Activated CD8-positive, alpha-beta memory T cell treated with anti-CD3 and anti-CD28 coated beads, Interleukin-2, amount 10 ng/mL, durations not matched to agents 7 days and 5 days (primary cell): ENCODE data around the gene SOWAHB. TPM values are rescaled to one million over a fixed set of nuclear protein-coding genes. Genes with fewer than 3 reads are reported as not detected.
A peak's percentile ranks its signal among the peaks of the same experiment; 100 is the strongest.

ENCODE experiments used
- ATAC-seq: fragments of 150-1000 bp; cut with Tn5 transposase; one replicate; pipeline ENCODE4 v1.10.0; 2021; ENCODE audit warnings: moderate library complexity
- CTCF ChIA-PET: fragments of 350-600 bp; sonication (Branson Sonifier 250); formaldehyde crosslinking; loops from one replicate; lab custom pipeline; 2021; ENCODE audit warnings: antibody characterized with exemption; lab: Charles Lee
- DNase-seq: peaks from one replicate; pipeline ENCODE4 v3.0.0-alpha.2; 2020
- H3K27ac Mint-ChIP-seq: one replicate; pipeline ENCODE4 v1.8.0; 2021; ENCODE audit warnings: mild to moderate bottlenecking, mixed read lengths
- H3K27me3 Mint-ChIP-seq: one replicate; pipeline ENCODE4 v1.8.0; 2021; ENCODE audit warnings: mixed read lengths
- H3K36me3 Mint-ChIP-seq: one replicate; pipeline ENCODE4 v1.8.0; 2021; ENCODE audit warnings: mild to moderate bottlenecking, mixed read lengths
- H3K4me1 Mint-ChIP-seq: one replicate; pipeline ENCODE4 v1.8.0; 2021; ENCODE audit warnings: mixed read lengths
- H3K4me3 Mint-ChIP-seq: one replicate; pipeline ENCODE4 v1.8.0; 2021; ENCODE audit warnings: mild to moderate bottlenecking, moderate library complexity, mixed read lengths
- H3K9me3 Mint-ChIP-seq: one replicate; pipeline ENCODE4 v1.8.0; 2022; ENCODE audit warnings: low read depth, mixed read lengths
- total RNA-seq, 2 experiments: library from RNA; stranded (reverse); gene quantifications; one replicate each; pipeline ENCODE4 v1.2.3, GENCODE V29; 2021

The SOWAHB gene
- total RNA-seq, 2 experiments from 2014 or later, result not detected

DNA sequence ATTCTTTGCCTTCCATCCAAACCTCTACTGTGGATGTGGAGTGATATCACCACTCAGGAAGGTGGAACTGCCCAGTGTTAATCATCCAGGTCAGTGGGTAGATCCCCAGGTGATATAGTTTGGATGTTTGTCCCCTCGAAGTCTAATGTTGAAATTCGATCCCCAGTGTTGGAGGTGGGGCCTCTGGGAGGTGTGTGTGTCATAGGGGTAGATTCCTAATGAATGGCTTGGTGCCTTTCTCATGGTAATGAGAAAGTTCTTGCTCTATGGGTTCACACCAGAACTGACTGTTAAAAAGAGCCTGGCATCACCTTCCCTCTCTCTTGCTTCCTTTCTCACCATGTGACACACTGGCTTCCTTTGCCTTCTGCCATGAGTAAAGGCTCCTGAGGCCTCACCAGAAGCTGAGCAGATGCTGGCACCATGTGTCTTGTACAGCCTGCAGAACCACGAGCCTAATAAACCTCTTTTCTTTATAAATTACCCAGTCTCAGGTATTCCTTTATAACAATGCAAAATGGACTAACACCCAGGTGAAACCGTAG is 6.8 kb upstream of the SOWAHB start:
- Mint-ChIP-seq H3K4me3 (no peak overlapping the region), H3K27me3 (peaks cover 12% of the 10 kb centered on the region), H3K27ac (no peak overlapping the region), H3K9me3 (no peaks in the 10 kb centered on the region), H3K4me1 (no peaks in the 10 kb centered on the region), H3K36me3 (no peaks in the 10 kb centered on the region)
- ATAC-seq (no peak), DNase-seq (no peak)
- CTCF ChIA-PET, result no interaction called here

DNA sequence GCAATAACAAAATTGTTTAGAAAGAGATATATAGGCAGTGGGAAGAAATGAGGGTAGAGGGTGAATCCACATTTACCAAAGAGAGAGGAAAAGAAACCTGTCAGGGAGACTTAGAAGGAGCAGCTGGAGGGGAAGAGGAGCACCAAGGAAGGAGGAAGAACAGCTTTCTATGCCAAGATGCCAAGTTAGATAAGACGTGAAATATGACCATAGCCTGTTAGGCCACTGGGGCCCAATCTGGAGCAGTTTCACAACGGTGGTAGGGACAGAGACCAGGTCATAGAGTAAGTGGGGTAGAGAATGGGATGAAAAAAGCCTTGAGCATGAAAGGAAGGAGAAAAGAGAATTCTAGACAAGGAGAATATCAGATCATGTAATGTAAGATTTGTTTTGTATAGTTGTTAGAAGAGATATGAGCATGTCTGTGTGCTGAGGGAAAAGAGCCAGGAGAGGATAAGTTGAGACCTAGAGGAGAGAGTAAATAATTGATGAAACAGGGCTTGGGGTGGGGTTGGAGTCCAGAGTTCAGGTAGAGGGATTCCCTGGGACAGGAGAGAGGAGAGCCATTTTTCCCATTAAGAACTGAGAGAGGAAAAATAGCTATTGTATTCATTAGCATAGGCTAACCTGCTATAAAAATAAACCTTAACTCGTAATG is 4.4 kb upstream of the SOWAHB start:
- Mint-ChIP-seq H3K36me3 (no peaks in the 10 kb centered on the region), H3K4me1 (peaks cover 9% of the 10 kb centered on the region), H3K27ac (no peak overlapping the region), H3K27me3 (peaks cover 26% of the 10 kb centered on the region), H3K4me3 (no peak overlapping the region), H3K9me3 (no peaks in the 10 kb centered on the region)
- DNase-seq (no peak), ATAC-seq (no peak)
- CTCF ChIA-PET, result no interaction called here

DNA sequence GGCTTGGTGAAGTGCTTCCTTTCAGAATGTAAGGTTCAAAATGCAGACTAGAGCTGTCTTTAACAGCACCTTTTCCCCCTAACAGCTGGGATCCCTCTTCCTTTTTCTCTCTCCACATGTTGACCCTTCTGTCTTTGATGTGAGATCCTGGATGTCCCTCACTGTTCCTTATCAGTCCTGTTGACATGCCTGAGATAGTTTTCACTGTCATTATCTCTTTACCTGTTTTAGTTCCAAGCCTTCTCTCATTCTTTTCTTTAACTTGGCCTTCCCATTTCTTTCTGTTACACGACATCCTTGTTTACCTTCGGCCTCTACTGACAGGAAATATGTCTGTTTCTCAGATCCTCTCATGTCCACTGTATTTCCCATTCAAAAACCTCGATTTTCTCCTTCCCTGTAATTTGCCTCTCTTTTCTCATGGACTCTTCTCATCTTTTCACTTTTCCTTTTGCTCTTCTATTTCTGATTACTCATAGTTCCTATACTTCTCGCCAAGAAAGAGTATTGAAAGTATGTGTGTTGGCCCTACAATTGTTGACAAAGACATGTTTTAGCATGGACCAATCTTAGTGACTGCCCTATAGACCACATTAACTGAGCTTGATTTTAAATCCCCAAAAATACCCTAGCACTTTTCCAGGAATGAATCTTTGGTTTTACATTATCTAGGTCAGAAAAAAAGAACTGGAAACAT is 1.2 kb upstream of the SOWAHB start:
- Mint-ChIP-seq H3K4me1 (peaks cover 9% of the 10 kb centered on the region), H3K27me3 (peaks cover 52% of the 10 kb centered on the region), H3K27ac (no peak overlapping the region), H3K4me3 (peak overlapping the region; percentile 55), H3K36me3 (no peaks in the 10 kb centered on the region), H3K9me3 (no peaks in the 10 kb centered on the region)
- DNase-seq (no peak), ATAC-seq (no peak)
- CTCF ChIA-PET, result no interaction called here

DNA sequence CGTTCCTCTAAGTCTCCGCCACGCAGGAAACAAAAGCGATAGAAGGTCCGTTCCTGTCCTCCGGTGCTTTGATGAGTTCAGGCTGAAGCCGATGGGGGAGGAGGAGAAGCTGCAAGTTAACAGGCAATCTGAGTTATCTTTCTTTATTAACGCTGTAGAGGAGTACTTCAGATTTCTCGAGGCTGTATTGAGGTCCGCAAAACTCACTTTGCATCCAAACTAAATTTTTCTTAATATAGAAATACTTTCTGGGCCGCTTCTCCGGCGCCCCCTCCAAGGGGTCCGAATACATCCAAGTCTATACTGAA is 395 bp upstream of the SOWAHB start:
- Mint-ChIP-seq H3K27me3 (peaks cover 53% of the 10 kb centered on the region), H3K9me3 (no peaks in the 10 kb centered on the region), H3K36me3 (no peaks in the 10 kb centered on the region), H3K4me1 (peaks cover 9% of the 10 kb centered on the region), H3K27ac (no peak overlapping the region), H3K4me3 (peak overlapping the region; percentile 55)
- CTCF ChIA-PET, result no interaction called here
- DNase-seq (no peak), ATAC-seq (no peak)

DNA sequence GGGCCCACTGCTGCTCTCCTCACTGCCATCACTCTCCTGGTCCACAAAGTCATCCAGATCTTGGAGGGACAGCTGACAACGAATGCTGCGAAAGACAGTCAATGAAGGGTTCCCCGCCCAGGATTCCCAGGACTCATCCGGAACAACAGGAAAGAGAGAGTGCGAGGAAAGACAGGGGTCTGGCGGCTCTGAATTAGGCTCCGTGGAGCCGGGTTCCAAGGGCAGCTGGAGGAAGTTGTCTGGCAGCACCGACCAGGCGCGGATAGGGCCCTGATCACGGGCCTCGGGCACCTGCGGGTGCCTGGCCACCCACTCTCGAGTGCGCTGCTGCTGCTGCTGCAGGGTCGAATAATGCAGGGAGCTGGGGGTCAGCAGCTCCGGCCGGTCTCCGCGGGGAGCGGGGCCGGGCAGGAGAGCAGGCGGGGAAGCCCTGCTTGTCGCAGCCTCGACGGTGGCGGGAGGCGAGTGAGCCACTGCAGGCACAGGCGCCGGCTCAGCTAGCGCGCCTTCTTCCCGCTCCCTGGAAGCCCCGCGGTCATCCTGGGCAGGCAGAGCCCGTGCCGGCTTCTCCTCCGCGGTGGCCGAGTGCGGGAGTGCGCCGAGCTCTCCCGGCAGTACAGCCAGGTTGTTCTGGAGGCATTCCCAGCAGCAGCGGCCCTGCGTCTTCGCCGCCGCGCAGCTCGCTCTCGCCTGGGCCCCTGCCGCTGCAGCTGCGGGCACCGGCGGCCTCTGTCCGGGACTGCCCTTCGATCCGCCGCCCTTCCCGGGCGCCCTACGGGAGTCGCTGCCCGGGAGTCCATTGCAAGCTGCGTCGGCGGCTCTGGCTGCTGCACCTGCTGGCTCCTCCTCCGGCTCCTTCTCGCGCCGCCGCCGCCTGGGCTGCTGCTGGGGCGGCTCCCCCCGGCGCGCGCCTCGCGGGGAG is 1.1 kb downstream of the SOWAHB start:
- Mint-ChIP-seq H3K4me3 (no peak overlapping the region), H3K4me1 (peaks cover 9% of the 10 kb centered on the region), H3K27ac (no peak overlapping the region), H3K36me3 (no peaks in the 10 kb centered on the region), H3K9me3 (no peaks in the 10 kb centered on the region), H3K27me3 (peaks cover 68% of the 10 kb centered on the region)
- peak; percentile 63 for ATAC-seq
- DNase-seq, result no peak
- CTCF ChIA-PET, result no interaction called here

DNA sequence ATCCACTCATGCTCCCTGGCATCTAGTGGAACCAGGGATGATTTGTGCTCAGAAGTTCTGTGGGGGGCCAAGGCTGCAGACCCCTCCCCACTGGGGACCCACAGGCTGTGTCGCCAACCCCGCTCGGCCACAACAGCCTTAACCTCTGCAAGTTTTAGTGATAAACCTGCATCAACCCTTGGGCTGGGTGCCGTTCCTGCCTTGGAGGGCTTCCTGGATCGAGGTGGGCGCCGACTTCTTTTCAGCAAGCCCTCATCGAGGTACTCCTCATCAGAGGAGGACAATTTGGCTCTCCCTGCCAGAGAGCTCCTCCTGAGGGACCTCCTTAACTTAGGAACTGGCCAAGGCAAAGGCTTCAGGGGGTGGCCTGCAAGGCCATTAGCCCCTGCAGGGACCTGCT is 1.9 kb downstream of the SOWAHB start:
- CTCF ChIA-PET, result no interaction called here
- ATAC-seq, result no peak
- Mint-ChIP-seq H3K4me1 (peaks cover 9% of the 10 kb centered on the region), H3K9me3 (no peaks in the 10 kb centered on the region), H3K4me3 (no peak overlapping the region), H3K27ac (no peak overlapping the region), H3K36me3 (no peaks in the 10 kb centered on the region), H3K27me3 (peaks cover 73% of the 10 kb centered on the region)
- DNase-seq, result no peak

DNA sequence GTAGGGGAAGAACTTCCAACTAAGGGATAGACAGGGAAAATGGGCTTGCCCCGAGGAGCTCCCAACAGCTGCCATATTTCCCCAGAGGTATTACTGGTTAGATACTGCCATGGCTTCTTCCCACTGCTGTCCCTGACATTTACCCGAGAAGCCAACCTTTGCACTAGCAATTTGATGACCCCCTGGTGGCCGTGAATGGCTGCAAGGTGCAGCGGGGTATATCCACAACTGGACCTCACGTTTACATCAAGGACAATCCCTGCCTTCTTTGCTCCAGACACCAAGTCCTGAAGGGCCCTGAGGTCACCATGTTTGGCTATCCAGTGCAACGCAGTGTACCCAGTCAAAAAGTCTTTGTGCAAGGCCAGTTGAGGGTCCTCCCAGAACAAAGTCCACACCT is 2.3 kb downstream of the SOWAHB start:
- CTCF ChIA-PET, result no interaction called here
- Mint-ChIP-seq H3K27ac (no peak overlapping the region), H3K9me3 (no peaks in the 10 kb centered on the region), H3K4me1 (peaks cover 9% of the 10 kb centered on the region), H3K27me3 (peaks cover 75% of the 10 kb centered on the region), H3K36me3 (no peaks in the 10 kb centered on the region), H3K4me3 (no peak overlapping the region)
- ATAC-seq (no peak), DNase-seq (no peak)

DNA sequence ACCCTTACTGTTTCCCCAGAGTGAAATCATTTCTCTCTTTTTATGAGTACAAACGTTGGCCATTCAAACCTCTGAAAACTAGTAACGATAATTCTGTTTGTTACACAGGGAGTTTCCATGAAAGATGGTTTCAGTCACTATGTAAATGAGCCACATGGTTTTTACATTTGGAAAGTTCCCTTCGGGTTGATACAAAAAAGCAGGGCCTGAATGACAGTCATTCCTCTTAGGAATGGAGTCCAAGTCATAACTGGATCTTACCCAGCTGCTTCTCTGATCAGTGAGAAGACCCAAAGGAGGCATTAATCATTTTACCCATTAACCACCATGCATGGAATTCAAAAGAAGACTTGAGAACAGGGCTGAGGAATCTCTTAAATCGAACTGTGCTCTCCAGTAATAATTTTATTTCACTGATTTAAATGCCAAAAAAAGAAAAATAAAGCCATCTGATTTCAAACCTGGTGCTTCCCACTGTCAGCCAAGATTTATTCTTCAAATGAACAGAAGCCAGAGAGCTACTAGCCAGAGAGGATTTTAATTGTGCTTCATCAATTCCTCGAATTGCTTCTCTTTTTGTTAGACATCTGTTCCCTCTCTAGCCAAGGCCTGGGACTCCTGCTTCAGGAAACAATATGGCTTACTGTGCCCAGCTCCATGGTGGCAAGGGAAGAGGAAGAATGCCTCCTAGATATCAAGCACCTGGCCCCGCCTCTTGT is 3.2 kb downstream of the SOWAHB start:
- no peak overlapping the region for H3K4me3 Mint-ChIP-seq
- DNase-seq, result no peak
- ATAC-seq, result no peak
- CTCF ChIA-PET, result no interaction called here
- H3K4me1 Mint-ChIP-seq, result peaks cover 9% of the 10 kb centered on the region
- H3K9me3 Mint-ChIP-seq, result no peaks in the 10 kb centered on the region
- H3K27ac Mint-ChIP-seq, result no peak overlapping the region
- no peaks in the 10 kb centered on the region for H3K36me3 Mint-ChIP-seq
- H3K27me3 Mint-ChIP-seq, result peaks cover 68% of the 10 kb centered on the region

DNA sequence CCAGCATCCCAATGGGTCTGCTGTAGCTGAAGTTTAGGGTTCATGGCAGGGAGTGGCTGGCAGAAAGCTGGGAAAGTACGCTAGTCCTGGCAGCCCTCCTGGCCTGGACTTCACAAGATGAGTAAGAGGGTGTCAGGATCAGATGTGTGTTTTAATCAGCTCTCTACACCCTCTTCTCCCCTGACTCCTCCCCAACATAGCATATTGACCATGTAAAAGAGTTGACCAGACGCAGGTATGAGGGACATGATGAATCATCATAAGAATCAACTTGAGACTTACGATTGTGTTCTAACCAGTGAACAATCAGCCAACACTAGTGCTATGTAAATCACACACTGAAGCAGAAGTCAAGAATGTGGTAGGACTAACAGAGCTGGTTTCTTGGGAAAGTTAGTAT is 5.3 kb downstream of the SOWAHB start:
- Mint-ChIP-seq H3K4me3 (no peak overlapping the region), H3K4me1 (no peaks in the 10 kb centered on the region), H3K27ac (no peak overlapping the region), H3K27me3 (peaks cover 51% of the 10 kb centered on the region), H3K36me3 (no peaks in the 10 kb centered on the region), H3K9me3 (no peaks in the 10 kb centered on the region)
- DNase-seq (no peak), ATAC-seq (no peak)
- CTCF ChIA-PET, result no interaction called here

DNA sequence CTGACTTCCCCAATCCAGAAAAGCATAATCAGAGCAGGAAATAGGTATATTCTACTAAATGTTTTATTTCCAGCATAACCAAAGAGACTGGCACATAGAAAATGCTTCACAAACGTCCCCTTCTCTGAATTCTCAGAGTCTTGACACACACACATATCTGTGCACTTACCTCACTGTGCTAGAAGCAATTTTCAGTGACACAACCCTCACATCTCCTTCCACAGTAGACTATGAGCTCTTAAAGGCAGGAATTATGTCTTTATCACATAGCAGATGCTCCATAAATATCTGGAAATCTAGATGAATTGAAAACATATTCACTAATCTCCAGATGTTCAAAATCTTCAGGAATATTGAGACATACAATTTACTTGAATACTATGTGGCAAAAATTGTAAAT is 5.9 kb downstream of the SOWAHB start:
- no peaks in the 10 kb centered on the region for H3K36me3 Mint-ChIP-seq
- H3K4me1 Mint-ChIP-seq, result no peaks in the 10 kb centered on the region

DNA sequence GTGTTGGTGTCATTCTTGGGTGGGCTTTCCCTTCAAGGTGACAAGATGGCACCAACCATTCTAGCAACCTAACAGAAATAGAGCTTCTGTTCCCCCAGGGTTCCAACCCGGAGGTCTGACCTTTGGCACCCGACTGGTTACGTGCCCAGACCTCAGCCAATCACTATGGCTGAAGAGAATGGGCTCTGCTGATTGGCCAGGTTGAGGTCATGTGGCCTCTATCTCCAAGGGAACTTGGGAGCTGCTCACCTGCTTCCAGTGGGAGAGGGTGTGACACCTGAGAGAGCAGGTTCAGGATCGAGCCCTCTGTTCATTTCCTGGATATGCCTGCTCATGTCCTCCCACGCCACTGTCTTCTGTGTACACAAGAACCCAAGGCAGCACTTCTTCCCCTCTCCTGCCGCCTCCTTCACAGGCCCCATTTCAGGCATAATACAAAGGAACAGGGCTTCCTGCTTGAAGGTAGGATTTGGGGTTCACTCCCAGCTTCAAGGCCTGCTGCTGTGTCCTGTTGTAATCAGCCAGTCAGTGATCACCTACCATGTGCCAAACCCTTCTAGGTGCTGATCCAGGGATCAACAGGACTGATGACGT is 11.0 kb downstream of the SOWAHB start:
- DNase-seq, result no peak
- CTCF ChIA-PET, result no interaction called here
- ATAC-seq, result no peak
- H3K36me3 Mint-ChIP-seq, result no peaks in the 10 kb centered on the region
- no peak overlapping the region for H3K27ac Mint-ChIP-seq
- H3K4me3 Mint-ChIP-seq, result no peak overlapping the region
- no peaks in the 10 kb centered on the region for H3K4me1 Mint-ChIP-seq
- no peaks in the 10 kb centered on the region for H3K9me3 Mint-ChIP-seq
- H3K27me3 Mint-ChIP-seq, result peaks cover 14% of the 10 kb centered on the region

More for the DNA sequence above, 5.9 kb downstream of the SOWAHB start:
- no peak for DNase-seq
- no peak for ATAC-seq
- Mint-ChIP-seq H3K27me3 (peaks cover 49% of the 10 kb centered on the region), H3K27ac (no peak overlapping the region), H3K4me3 (no peak overlapping the region), H3K9me3 (no peaks in the 10 kb centered on the region)
- CTCF ChIA-PET, result no interaction called here

DNA sequence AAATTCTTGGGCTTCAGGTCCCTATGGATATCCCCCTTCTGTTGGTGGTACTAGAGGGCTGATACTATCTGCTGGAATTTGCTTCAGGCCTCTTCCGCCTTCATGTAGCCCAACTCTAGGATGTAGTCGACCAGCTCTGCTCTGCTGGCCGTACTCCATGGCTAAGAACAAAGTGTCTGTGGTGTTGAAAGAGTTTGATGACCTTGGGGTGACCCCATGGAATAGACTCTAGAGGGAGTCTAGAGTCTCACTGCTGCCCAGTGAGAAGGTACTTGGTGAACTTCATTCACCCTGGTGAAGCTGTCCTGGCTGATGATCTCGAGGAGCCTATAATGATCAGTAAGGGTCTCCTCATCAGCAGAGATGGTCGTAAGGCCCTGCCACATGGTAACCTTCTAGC is 11.7 kb downstream of the SOWAHB start:
- CTCF ChIA-PET, result interaction anchor here (1.0 to 1.3 kb wide), 2 partner anchors 14 to 28 kb away, joined by 3 read pairs; no protein-coding TSS in a partner anchor
- H3K9me3 Mint-ChIP-seq, result no peaks in the 10 kb centered on the region

DNA sequence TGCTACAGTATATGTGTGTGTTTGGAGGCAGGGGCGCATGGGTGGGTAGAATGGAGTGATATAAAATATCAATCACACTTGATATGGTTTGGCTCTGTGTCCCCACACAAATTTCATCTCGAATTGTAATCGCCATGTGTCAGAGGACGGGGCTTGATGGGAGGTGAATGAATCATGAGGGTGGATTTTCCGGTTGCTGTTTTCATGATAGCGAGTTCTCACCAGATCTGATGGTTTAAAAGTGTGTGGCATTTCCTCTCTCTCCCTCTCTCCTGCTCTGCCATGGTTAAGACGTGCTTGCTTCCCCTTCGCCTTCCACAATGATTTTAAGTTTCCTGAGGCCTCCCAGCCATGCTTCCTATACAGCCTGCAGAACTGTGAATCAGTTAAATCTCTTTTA is 14.8 kb downstream of the SOWAHB start:
- Mint-ChIP-seq H3K9me3 (no peaks in the 10 kb centered on the region), H3K27me3 (peaks cover 22% of the 10 kb centered on the region), H3K27ac (no peak overlapping the region), H3K4me1 (no peaks in the 10 kb centered on the region), H3K4me3 (no peak overlapping the region), H3K36me3 (no peaks in the 10 kb centered on the region)
- CTCF ChIA-PET, result no interaction called here
- ATAC-seq (no peak), DNase-seq (no peak)

More for the DNA sequence above, 11.7 kb downstream of the SOWAHB start:
- Mint-ChIP-seq H3K4me1 (no peaks in the 10 kb centered on the region), H3K27ac (no peak overlapping the region), H3K4me3 (no peak overlapping the region), H3K36me3 (no peaks in the 10 kb centered on the region), H3K27me3 (peaks cover 12% of the 10 kb centered on the region)
- DNase-seq (no peak), ATAC-seq (no peak)
